Iris pigment epithelial cell (primary cell): ENCODE results near the gene KLHL22.
"Not testable (repeated sequence)": the region's sequence is repeated elsewhere in the genome, so short reads cannot be mapped to it uniquely, and the experiment has no call there.

Source experiments
- DNase-seq: peaks from one replicate; pipeline ENCODE4 v3.0.0-alpha.2; 2011; ENCODE audit warnings: low read depth

Gene KLHL22

DNA sequence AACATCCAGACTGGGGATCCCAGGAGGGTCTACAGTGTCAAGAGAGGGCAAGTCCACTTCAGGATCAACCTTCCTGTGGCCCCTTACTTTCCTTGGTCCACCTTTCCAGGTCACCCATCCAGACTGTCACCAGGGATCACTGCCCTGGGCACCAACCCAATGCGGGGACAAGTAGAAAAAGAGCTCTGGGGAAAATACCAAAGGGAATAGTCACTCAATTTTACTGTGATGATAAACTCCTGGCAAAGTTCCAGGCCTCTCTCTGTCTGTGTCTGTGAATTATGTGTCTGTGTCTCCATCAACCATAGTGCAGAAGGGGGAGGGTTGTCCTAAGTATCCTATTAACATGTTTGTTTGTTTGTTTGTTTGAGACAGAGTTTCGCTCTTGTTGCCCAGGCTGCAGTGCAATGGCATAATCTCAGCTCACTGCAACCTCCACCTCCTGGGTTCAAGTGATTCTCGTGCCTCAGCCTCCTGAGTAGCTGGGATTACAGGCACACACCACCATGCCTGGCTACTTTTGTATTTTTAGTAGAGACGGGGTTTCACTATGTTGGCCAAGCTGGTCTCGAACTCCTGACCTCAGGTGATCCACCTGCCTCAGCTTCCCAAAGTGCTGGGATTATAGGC is 8.8 kb upstream of the KLHL22 start:
- peak; percentile 76 for DNase-seq

- no peak for DNase-seq
These were observed 8.2 kb upstream of the KLHL22 start for GRCh38 chr22:20503816-20504215.

DNA sequence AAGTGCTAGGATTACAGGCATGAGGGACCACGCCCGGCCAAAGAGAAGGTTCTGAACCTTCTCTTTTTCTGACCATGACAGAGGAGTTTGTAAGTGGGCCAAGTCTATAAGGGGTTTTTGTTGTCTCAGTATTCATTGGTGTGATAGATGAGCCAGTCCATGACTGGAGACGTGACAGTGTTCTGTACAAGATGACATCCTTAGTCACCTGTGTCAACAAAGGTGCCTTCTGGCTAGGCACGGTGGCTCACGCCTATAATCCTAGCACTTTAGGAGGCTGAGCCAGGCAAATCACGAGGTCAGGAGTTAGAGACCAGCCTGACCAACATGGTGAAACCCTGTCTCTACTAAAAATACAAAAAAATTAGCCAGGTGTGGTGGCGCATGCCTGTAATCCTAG is 4.2 kb upstream of the KLHL22 start:
- DNase-seq = no peak

DNA sequence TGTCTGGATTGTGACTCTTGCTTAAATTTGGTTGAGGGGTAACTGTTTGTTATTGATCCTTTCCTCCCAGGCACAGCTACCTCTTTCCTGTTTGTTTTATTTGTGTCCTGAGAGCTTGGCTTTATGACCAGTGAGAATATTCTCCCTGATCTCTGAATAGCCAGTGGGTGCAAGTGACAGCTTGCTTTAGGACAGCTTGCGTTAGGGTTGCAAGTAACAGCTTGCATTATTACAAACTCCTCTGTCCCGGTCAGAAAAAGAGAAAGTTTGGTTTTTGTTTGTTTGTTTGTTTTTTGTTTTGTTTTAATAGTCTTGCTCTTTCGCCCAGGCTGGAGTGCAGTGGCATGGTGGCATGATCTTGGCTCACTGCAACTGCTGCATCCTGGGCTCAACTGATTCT is 3.3 kb upstream of the KLHL22 start:
- no peak for DNase-seq

DNA sequence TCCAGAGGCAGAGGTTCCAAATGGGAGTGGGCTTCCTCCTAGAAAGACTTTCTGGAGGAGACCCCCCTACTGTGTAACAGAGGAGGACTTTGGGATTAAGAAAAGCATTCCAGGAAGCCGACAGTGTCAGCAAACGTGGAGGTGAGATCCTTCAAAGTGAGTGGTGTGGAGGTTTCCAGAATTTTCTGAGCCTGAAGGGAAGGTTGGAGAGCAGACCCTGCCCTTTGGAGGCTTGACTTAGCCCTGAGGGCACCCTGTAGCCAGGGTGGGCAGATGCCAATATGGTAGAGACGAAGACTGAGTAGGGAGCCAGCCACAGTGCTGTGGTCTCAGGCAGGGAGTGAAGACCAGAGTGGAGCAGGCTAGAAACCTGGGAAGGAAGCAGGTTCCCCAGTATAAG is 1.8 kb upstream of the KLHL22 start:
- DNase-seq = no peak

GRCh38 chr22:20495861-20496681 is 476 bp upstream of the KLHL22 start:
- peak; percentile 94 for DNase-seq

DNA sequence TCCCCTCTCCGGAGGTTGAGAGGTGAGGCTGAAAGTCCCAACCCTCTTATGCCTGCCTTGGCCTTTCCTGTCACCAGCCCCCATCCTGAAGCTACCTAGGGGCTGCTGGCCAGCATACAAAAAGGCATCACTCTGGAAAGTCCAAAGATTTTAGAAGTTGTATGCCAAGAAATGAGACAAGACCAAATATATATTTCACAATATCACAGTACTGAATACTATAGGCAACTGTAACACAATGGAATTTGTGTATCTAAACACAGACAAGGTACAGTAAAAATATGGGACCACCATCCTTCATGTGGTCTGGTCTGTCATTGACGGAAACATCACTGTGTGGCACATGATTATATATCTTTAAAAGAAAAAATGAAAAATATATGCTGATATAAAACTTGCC is 4.2 kb downstream of the KLHL22 start:
- no peak for DNase-seq

GRCh38 chr22:20490941-20491307 is 4.7 kb downstream of the KLHL22 start:
- DNase-seq = no peak

DNA sequence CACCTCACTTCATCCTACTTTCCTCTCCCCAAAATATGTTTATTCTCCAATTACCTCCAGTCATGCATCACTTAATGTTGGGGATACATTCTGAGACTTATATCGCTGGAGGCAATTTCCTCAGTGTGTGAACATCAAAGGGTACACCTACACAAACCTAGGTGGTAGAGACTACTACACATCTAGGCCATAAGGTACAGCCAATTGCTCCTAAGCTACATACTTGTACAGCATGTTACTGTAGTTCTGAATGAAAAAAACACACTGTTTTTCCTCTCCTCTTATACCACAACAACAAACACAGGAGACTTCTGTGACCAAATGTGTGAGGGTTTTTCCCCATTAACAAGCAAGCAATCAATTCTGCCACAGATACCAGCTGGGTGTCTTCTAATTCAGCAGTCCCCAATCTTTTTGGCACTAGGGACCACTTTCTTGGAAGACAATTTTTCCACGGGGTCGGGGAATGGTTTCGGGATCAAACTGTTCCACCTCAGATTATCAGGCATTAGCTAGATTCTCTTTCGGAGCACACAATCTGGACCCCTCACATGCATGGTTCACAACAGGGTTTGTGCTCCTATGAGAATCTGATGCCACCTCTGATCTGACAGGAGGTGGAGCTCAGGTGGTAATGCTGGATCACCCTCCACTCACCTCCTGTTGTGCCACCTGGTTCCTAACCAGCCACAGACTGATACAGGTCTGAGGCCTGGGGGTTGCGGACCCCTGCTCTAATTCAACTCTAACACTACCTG is 5.2 kb downstream of the KLHL22 start:
- no peak for DNase-seq

DNA sequence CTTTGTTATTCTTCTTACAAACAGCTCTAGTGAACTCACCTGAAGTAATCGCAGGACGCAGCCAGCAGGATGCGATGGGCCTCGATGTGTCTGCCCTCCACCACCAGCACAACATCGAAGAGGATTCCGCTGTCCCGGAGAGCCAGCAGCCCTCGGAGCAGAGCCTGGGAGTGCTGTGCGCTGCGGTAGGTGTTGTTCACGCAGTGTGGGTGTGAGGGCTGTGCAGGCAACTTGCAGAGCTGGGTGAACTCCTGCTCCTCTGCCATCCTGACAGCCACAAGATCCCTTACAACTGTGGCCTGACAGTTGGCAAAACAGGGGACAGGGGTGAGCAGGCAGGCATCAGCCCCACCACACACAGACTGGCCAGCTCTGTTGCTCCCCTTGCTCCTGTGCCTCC is 6.6 kb downstream of the KLHL22 start:
- no peak for DNase-seq

GRCh38 chr22:20487715-20488114 is 7.9 kb downstream of the KLHL22 start:
- no peak for DNase-seq

- no peak for DNase-seq
These were observed 9.4 kb downstream of the KLHL22 start for GRCh38 chr22:20486229-20486628.

DNA sequence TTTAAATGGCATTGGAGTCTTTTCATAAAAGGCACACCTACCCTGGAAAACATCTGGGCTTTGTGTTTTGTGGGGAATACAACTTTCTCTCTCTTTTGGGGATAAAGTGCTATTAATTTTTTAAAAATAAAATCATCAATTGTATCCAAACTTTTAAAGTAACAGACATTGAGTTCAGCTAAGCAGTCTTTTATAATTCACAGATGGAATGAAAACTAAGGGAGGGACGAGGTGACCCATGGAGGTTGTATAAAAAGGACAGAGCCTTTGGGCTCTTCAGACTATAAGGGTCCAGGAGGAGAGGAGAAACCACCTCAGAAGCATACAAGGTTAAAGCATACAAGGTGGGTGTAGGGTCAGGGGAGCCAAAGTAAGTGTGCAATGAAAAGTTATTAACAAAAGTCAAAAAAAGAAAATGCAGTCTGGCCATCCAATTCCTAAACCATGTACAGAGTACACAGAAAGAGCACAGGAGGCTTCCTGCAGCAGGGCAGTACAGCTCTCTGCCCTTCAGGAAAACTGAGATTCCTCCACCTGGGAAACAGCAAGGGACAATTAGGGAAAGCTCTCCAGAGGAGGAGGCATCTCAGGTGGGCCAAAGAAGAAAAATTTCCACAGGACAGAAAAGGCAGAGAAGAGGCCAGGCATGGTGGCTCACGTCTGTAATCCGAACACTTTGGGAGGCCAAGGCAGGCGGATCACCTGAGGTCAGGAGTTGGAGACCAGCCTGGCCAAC is 10.5 kb downstream of the KLHL22 start:
- no peak for DNase-seq

- no peak for DNase-seq
These were observed 11.8 kb downstream of the KLHL22 start for GRCh38 chr22:20483771-20484170.

GRCh38 chr22:20483143-20483506 is 12.5 kb downstream of the KLHL22 start:
- not testable (repeated sequence) for DNase-seq

- peak; percentile 60 for DNase-seq
These were observed 15.9 kb downstream of the KLHL22 start for GRCh38 chr22:20479612-20480196.

- DNase-seq = not testable (repeated sequence)
These were observed 17.5 kb downstream of the KLHL22 start for GRCh38 chr22:20478059-20478458.

DNA sequence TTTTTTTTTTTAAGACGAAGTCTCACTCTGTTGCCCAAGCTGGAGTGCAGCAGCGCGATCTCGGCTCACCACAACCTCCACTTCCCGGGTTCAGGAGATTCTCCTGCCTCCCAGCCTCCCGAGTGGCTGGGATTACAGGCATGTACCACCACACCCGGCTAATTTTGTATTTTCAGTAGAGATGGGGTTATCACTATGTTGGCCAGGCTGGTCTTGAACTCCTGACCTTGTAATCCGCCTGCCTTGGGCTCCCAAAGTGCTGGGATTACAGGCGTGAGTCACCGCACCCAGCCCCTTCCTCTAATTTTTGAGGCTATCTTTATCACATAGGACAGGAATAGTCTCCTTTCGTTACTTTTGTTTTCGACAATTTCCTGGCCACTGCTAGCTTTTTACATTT is 20.0 kb downstream of the KLHL22 start:
- DNase-seq = not testable (repeated sequence)

DNA sequence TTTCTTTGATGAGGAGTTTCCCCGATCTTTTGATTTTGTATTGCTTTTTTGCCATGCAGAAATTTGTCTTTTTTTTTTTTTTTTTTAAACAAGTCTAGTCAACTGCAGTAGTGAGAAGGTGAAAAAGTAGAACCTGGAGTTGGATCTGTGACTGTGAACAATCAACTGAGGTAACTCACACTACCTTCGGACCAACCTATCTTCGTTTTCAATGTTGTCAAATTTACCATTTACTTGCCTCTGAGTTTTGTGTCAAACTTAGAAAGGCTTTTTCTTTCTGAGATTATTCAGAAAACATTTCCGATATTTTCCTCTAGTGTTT is 20.5 kb downstream of the KLHL22 start:
- no peak for DNase-seq

DNA sequence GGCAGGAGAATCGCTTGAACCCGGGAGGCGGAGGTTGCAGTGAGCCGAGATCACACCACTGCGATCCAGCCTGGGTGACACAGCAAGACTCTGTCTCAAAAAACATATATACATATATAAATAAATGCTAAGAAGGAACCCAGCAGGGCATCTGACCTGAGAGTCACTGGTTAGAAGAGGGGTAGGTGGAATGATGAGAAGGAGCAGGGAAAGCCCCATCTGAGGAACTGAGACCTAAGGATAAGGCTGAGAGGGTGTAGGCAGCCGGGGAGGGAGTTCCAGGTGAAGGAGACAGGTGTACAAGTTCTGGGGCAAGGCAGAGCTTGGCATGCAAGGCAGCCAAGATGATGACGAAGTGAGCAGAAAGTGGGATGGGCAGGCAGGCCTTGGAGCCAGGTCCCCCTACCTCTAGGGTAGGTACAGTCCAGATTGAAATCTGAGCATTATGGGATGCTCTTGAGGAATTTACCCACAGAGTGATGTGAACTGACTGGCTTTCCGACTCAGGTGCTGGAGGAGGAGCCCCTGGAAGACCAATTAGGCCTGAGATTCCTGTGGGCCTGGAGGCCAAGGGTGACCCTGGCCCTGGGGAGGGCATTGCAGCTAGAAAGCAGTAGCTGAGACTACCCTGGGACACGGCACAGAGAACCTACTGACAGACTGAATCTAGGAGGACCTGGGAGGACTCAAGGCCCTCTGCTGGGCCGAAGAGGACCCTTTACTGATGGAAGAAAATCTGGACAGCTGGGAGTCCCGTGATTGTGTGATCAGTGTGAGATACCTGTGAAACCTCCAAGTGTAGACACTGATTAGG is 22.8 kb downstream of the KLHL22 start:
- DNase-seq = no peak

GRCh38 chr22:20471126-20471833 is 24.3 kb downstream of the KLHL22 start:
- no peak for DNase-seq
